HCT116 (cell line): ENCODE results near the gene N4BP2.

Source experiments
- ATF3 ChIP-seq: IDR thresholded peaks from 2 replicates; pipeline ENCODE4 v1.6.1; 2012
- CTCF ChIP-seq, 3 experiments: fragments of 200-600 bp in 1 of 3; sonication (generic) in 1 of 3; IDR thresholded peaks in 2 of 3; conservative IDR thresholded peaks in 1 of 3; 2 replicates each; pipeline ENCODE4 v1.5.1; 2012 to 2017; ENCODE audit warnings: low read depth in 2 of 3, low read length in 2 of 3, antibody characterized with exemption in 1 of 3, borderline replicate concordance in 1 of 3, control low read depth in 1 of 3, mild to moderate bottlenecking in 1 of 3, mixed read lengths in 1 of 3, mixed run types in 1 of 3, moderate library complexity in 1 of 3; ENCODE audit not compliant: insufficient read depth in 1 of 3
- JUND ChIP-seq: IDR thresholded peaks from 2 replicates; pipeline ENCODE4 v1.6.1; 2012
- POLR2A ChIP-seq: IDR thresholded peaks from 2 replicates; pipeline ENCODE4 v1.7.0; 2011; ENCODE audit warnings: borderline replicate concordance; ENCODE audit not compliant: insufficient read depth, insufficient read length; ENCODE audit errors: extremely low read depth
- POLR2AphosphoS5 ChIP-seq: IDR thresholded peaks from 2 replicates; pipeline ENCODE4 v1.6.1; 2011; ENCODE audit warnings: mild to moderate bottlenecking, low read depth, low read length, moderate library complexity
- REST ChIP-seq: IDR thresholded peaks from 2 replicates; pipeline ENCODE4 v1.6.1; 2012; ENCODE audit warnings: low read depth
- YY1 ChIP-seq: IDR thresholded peaks from 2 replicates; pipeline ENCODE4 v1.6.1; 2011; ENCODE audit warnings: low read length, low read depth, moderate library complexity, mild to moderate bottlenecking; ENCODE audit not compliant: insufficient replicate concordance; ENCODE audit errors: extremely low read depth
- ZFX ChIP-seq: fragments of 450-650 bp; IDR thresholded peaks from 2 replicates; pipeline ENCODE4 v1.6.1; 2017
- ZNF274 ChIP-seq: fragments of 200-500 bp; sonication (Bioruptor generic); IDR thresholded peaks from 2 replicates; pipeline ENCODE4 v1.6.1; 2014; ENCODE audit warnings: mild to moderate bottlenecking, low read depth, low read length, inconsistent platforms

- TF ChIP-seq CTCF (IDR thresholded peaks at IDR 0.05 in 2 of 3, conservative IDR thresholded peaks at IDR 0.05 in 1 of 3; ENCODE audit: borderline replicate concordance in 1 of 3, insufficient read depth in 1 of 3, low read depth in 2 of 3, low read length in 2 of 3) (no peak), POLR2A (no peak), REST (no peak), ATF3 (no peak), JUND (no peak), ZNF274 (no peak), YY1 (no peak), ZFX (no peak), POLR2AphosphoS5 (no peak)
Measured at GRCh38 chr4:40185830-40186664, 129.4 kb downstream of the N4BP2 start.
